ENCODE results near the gene ORMDL1.

The ORMDL1 gene

DNA sequence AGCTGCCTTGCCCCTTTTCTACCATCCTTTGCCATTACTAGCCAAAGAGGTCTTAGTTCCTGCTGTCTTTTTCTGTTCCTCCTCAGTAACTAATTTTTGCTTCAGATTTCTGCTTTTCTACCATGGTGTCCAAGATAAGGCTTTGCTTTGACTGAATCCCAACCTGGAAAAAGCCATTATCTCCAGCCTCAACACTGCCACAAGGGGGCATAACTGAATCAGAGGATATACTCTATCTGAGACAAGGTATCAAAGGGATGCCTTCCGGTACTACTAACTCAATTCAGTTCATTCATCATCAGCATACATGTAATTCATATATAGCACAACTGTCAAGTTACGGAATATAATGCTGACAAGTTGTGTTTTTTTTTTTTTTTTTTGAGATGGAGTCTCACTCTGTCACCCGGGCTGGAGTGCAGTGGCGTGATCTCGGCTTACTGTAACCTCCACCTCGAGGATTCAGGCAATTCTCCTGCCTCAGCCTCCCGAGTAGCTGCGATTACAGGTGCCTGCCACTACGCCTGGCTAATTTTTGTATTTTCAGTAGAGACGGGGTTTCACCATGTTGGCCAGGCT is 33.0 kb downstream of the ORMDL1 start:
- DNase-seq (ENCODE audit: low spot score in 2 of 2): peak; percentile 16
- Mint-ChIP-seq H3K4me3 (no peak overlapping the region), H3K27me3 (no peaks in the 10 kb centered on the region), H3K4me1 (no peaks in the 10 kb centered on the region), H3K27ac (peak overlapping the region; percentile 80), H3K36me3 (peaks cover 10% of the 10 kb centered on the region), H3K9me3 (no peaks in the 10 kb centered on the region)
- peak; percentile 70 for ATAC-seq (ENCODE audit: low read depth)

GRCh38 chr2:189729430-189729829 is 54.7 kb downstream of the ORMDL1 start:
- ATAC-seq (ENCODE audit: low read depth) (no peak), DNase-seq (ENCODE audit: low spot score in 2 of 2) (no peak)
- Mint-ChIP-seq H3K27ac (no peak overlapping the region), H3K9me3 (no peaks in the 10 kb centered on the region), H3K36me3 (peaks cover 6% of the 10 kb centered on the region), H3K27me3 (no peaks in the 10 kb centered on the region), H3K4me3 (no peak overlapping the region), H3K4me1 (no peaks in the 10 kb centered on the region)

DNA sequence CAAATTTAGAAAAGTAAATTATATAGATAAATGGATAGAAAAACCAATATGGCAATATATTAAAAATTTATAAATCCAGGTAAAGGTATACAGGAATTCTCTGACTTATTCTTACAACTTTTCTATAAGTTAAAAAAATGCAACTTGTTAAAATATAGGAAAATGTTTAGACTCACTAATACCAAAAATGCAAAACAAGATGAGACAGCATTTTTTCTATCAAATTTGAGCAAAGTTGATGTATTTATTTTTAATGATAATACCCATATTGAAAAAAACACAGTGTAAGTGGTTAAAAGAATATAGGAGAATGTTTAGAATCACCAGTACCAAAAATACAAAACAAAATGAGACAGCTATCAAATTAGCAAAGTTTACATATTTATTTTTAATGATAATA is 57.3 kb downstream of the ORMDL1 start:
- Mint-ChIP-seq H3K9me3 (no peaks in the 10 kb centered on the region), H3K4me1 (no peaks in the 10 kb centered on the region), H3K4me3 (no peak overlapping the region), H3K27me3 (no peaks in the 10 kb centered on the region), H3K27ac (no peak overlapping the region), H3K36me3 (peaks cover 3% of the 10 kb centered on the region)
- DNase-seq (ENCODE audit: low spot score in 2 of 2): no peak
- ATAC-seq (ENCODE audit: low read depth): no peak

DNA sequence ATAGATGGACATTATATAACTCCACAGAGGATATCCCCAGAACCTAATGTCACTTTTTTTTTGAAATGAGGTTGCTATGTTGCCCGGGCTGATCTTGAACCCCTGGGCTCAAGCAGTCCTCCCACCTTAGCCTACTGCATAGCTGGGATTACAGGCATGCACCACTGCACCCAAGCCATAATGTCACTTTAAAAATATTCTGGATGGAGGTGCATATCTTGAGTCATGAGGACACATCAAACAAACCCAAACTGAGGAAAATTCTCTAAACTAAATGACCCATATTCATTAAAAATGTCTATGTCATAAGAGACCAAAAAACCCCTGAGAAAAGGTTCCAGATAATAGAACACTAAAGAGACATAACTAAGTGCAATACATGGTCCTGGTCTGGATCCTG is 57.9 kb downstream of the ORMDL1 start:
- no peaks in the 10 kb centered on the region for H3K27me3 Mint-ChIP-seq
- H3K36me3 Mint-ChIP-seq: peaks cover 5% of the 10 kb centered on the region
- H3K9me3 Mint-ChIP-seq: no peaks in the 10 kb centered on the region
- no peak overlapping the region for H3K27ac Mint-ChIP-seq
- no peak for ATAC-seq (ENCODE audit: low read depth)
- H3K4me3 Mint-ChIP-seq: no peak overlapping the region
- no peaks in the 10 kb centered on the region for H3K4me1 Mint-ChIP-seq
- no peak for DNase-seq (ENCODE audit: low spot score in 2 of 2)

DNA sequence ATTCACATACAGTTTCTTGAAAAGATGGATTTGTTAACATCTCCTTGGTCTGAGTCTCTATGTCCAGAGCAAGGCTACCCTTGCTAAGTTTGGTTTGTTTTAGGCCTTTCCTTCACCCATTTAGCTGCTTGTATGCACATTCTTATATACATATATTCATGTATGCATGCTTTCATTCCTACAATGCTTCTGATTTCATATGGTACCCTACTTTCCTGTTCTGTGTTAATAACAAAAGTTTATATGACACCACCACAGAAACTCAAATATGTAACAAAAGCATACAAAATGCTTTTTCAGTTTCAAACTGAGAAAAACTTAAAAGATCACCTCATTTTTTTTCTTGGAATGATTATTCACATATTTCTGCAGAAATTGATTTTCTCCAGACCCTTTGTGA is 60.9 kb downstream of the ORMDL1 start:
- Mint-ChIP-seq H3K4me3 (no peak overlapping the region), H3K9me3 (no peaks in the 10 kb centered on the region)
- ATAC-seq (ENCODE audit: low read depth): no peak

More for the DNA sequence above, 60.9 kb downstream of the ORMDL1 start:
- Mint-ChIP-seq H3K27ac (no peak overlapping the region), H3K4me1 (no peaks in the 10 kb centered on the region), H3K27me3 (no peaks in the 10 kb centered on the region), H3K36me3 (peaks cover 6% of the 10 kb centered on the region)
- DNase-seq (ENCODE audit: low spot score in 2 of 2): no peak
